Tibial artery (tissue), 4 donors: ENCODE results near the gene COASY.

ENCODE experiments used
- DNase-seq, 2 donors: peaks; one replicate each; pipeline ENCODE4 v3.0.0-alpha.2; 2019
- H3K27ac ChIP-seq, 2 donors: fragments of 200-600 bp; sonication (generic) in 1 of 2; 1 replicate in 1 of 2; 2 replicates in 1 of 2; pipeline ENCODE4 v1.5.1; 2018 to 2019; ENCODE audit warnings: mild to moderate bottlenecking in 1 of 2
- H3K27me3 ChIP-seq, 2 donors: fragments of 200-600 bp; sonication (generic) in 1 of 2; one replicate each; pipeline versions ENCODE4 v1.5.1 to v1.6.0; 2016 to 2019
- H3K36me3 ChIP-seq, 3 donors: fragments of 200-600 bp; sonication (generic) in 2 of 3; one replicate each; pipeline ENCODE4 v1.5.1; 2016 to 2019; ENCODE audit warnings: mild to moderate bottlenecking in 2 of 3
- H3K4me1 ChIP-seq, 4 donors: fragments of 200-600 bp; sonication (generic) in 2 of 4; 1 replicate in 3 of 4; 2 replicates in 1 of 4; pipeline ENCODE4 v1.5.1; 2016 to 2019
- H3K4me3 ChIP-seq, 2 donors: fragments of 200-600 bp; sonication (generic) in 1 of 2; 1 replicate in 1 of 2; 2 replicates in 1 of 2; pipeline ENCODE4 v1.5.1; 2018 to 2019; ENCODE audit warnings: mild to moderate bottlenecking in 2 of 2
- H3K9me3 ChIP-seq, 3 donors: fragments of 200-600 bp; sonication (generic) in 1 of 3; one replicate each; pipeline ENCODE4 v1.5.1; 2016 to 2019
- CTCF ChIP-seq, 2 experiments: fragments of 200-600 bp in 1 of 2; fragments of 450-650 bp in 1 of 2; IDR thresholded peaks; one replicate each; pipeline ENCODE4 v1.5.1; 2017 to 2019; ENCODE audit warnings: antibody characterized with exemption in 2 of 2, mild to moderate bottlenecking in 1 of 2, moderate library complexity in 1 of 2
- intact Hi-C: fragments of 100-400 bp; cut with DNase I; formaldehyde crosslinking; loops from one replicate; pipeline ENCODE4 v1.15.0; 2023; ENCODE audit warnings: low total_unique reads

The COASY gene

DNA sequence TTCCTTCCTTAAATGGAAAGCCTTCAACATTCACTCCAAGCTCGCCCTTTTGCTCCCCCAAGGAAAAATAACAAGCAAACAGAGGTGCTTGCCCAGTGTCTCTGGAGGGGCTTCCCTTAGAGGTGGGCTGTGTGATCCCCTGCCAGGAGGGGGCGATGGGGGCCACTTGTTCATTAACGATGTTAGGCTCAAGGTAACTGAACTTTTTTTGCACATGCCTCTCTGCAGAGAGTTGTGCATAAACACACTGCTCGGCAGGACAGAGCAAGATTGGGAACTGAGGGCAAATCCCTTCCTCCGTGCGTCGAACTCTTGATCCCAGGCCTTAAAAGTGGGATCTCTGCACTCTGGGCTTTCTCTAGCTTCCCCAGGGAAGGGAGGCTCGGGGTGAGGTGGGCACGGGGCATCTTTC, 41.4 kb upstream of the COASY start:
- H3K27me3 ChIP-seq, result no peaks in the 10 kb centered on the region
- no peaks in the 10 kb centered on the region for H3K9me3 ChIP-seq
- peak overlapping the region in 1 of 2 donors; percentile 5 for H3K4me3 ChIP-seq
- peaks cover 0 to 21% (median 0%) of the 10 kb centered on the region in 3 donors for H3K36me3 ChIP-seq
- peaks cover 18 to 97% (median 88%) of the 10 kb centered on the region in 4 donors for H3K4me1 ChIP-seq
- intact Hi-C loops, result loop anchor here (5.0 kb wide), 1 partner anchor 98 kb away; the partner anchor contains the start of gene CAVIN1
- no peak for DNase-seq
- H3K27ac ChIP-seq, result peak overlapping the region; percentile 92
- TF ChIP-seq CTCF (IDR thresholded peaks at IDR 0.05), result no peak

- no peaks in the 10 kb centered on the region for H3K27me3 ChIP-seq
- H3K9me3 ChIP-seq, result no peaks in the 10 kb centered on the region
- peaks cover 18 to 99% (median 90%) of the 10 kb centered on the region in 4 donors for H3K4me1 ChIP-seq
- intact Hi-C loops, result loop anchor here (5.0 kb wide), 1 partner anchor 99 kb away; the partner anchor contains the start of gene CAVIN1
- no peak for DNase-seq
- H3K27ac ChIP-seq, result peak overlapping the region; percentile 92
- TF ChIP-seq CTCF (IDR thresholded peaks at IDR 0.05), result no peak
- peak overlapping the region in 1 of 2 donors; percentile 5 for H3K4me3 ChIP-seq
- H3K36me3 ChIP-seq, result peaks cover 0 to 16% (median 0%) of the 10 kb centered on the region in 3 donors
Observed at GRCh38 chr17:42521036-42521435, 40.9 kb upstream of the COASY start.

GRCh38 chr17:42521666-42522262, 40.2 kb upstream of the COASY start:
- Histone ChIP-seq H3K4me1 (peaks cover 18 to 99% (median 85%) of the 10 kb centered on the region in 4 donors), H3K9me3 (no peaks in the 10 kb centered on the region), H3K4me3 (no peak overlapping the region), H3K27ac (peak overlapping the region; percentile 92), H3K36me3 (peaks cover 0 to 11% (median 0%) of the 10 kb centered on the region in 3 donors), H3K27me3 (no peaks in the 10 kb centered on the region)
- peak in 1 of 2 donors; percentile 76 for DNase-seq
- intact Hi-C loops, result loop anchor here (5.0 kb wide), 1 partner anchor 99 kb away; the partner anchor contains the start of gene CAVIN1
- TF ChIP-seq CTCF (IDR thresholded peaks at IDR 0.05), result no peak

DNA sequence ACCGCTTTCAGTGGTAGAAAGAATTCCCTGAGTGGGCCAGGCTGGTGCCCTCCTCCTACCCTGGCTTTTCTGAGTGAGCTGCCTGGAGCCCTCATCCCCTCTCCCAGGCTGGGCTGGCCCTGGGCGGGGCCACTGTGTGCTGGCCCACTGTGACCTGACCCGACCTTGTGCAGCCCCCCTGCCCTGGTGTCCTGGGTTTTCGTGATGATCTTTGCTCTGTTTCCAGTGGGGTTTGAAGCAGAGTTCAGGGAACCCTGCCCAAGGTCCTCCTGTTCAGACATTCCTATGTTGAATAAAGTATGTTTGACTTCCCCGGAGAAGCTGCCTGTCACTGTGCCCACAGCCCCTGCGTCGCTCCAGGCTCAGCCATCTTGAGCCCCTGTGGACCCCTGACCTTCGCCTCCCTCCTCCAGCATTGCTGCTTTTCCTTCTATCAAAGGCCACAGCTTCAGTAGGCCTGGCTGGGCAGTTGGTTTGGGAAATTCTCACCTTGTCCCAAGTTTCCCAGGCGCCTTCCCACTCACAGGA, 39.6 kb upstream of the COASY start:
- DNase-seq, result no peak
- no peak for TF ChIP-seq CTCF (IDR thresholded peaks at IDR 0.05)
- Histone ChIP-seq H3K27ac (peak overlapping the region; percentile 92), H3K27me3 (no peaks in the 10 kb centered on the region), H3K9me3 (no peaks in the 10 kb centered on the region), H3K4me3 (no peak overlapping the region), H3K36me3 (peaks cover 0 to 9% (median 0%) of the 10 kb centered on the region in 3 donors), H3K4me1 (peaks cover 18 to 99% (median 84%) of the 10 kb centered on the region in 4 donors)
- intact Hi-C loops, result loop anchor here (5.0 kb wide), 1 partner anchor 100 kb away; the partner anchor contains the start of gene CAVIN1

DNA sequence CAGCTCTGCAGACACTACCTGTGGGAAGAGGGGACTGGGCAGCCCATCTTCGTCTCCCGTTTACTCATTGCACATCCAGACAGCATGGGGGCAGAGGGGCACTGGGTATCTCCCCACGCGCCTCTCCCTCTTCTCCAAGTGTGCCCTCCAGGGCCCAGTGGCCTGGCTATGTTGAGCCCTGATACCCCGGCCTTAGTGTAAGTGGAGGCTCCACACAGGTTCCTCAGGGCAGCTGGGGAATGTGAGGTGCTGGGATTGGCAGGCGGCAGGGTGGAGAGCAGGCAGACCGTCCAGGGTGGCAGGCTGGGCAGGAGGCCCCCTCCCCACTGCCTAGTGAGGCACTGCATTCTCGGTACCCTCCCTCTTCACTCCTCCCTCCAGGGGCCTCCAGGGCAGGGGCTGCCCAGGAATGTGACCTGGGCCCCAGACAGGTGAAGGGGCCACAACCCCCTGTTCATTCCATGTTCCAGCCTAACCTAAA, 39.1 kb upstream of the COASY start:
- no peaks in the 10 kb centered on the region for H3K9me3 ChIP-seq
- TF ChIP-seq CTCF (IDR thresholded peaks at IDR 0.05), result no peak
- H3K27me3 ChIP-seq, result no peaks in the 10 kb centered on the region
- H3K36me3 ChIP-seq, result peaks cover 0 to 9% (median 0%) of the 10 kb centered on the region in 3 donors
- peaks cover 18 to 96% (median 80%) of the 10 kb centered on the region in 4 donors for H3K4me1 ChIP-seq
- H3K27ac ChIP-seq, result peak overlapping the region; percentile 92
- no peak overlapping the region for H3K4me3 ChIP-seq
- no peak for DNase-seq
- intact Hi-C loops, result loop anchor here (5.0 kb wide), 1 partner anchor 101 kb away; the partner anchor contains the start of gene CAVIN1
